K562 (cell line): ENCODE data around the gene DHRS13. TPM values are rescaled to one million over a fixed set of nuclear protein-coding genes. Genes with fewer than 3 reads are reported as not detected.

ENCODE experiments used
- ARID2 ChIP-seq: fragments of 450-650 bp; IDR thresholded peaks from 2 replicates; pipeline ENCODE4 v1.6.1; 2017; ENCODE audit warnings: antibody characterized with exemption, mild to moderate bottlenecking
- CBFB ChIP-seq: sonication (generic); formaldehyde crosslinking; IDR thresholded peaks from 2 replicates; pipeline ENCODE4 v1.4.0; 2020; ENCODE audit warnings: mild to moderate bottlenecking, missing genetic modification reagents
- CSDE1 ChIP-seq, 2 experiments: fragments of 450-650 bp; IDR thresholded peaks; 2 replicates each; pipeline ENCODE4 v1.6.1; 2016; ENCODE audit warnings: mild to moderate bottlenecking in 1 of 2
- E2F5 ChIP-seq: sonication (generic); formaldehyde crosslinking; IDR thresholded peaks from 2 replicates; pipeline ENCODE4 v1.8.0; 2022; ENCODE audit warnings: mild to moderate bottlenecking, missing genetic modification reagents
- FOXK2 ChIP-seq, 2 experiments: fragments of 450-650 bp; IDR thresholded peaks in 1 of 2; conservative IDR thresholded peaks in 1 of 2; 2 replicates each; pipeline ENCODE4 v1.6.1; 2016; ENCODE audit warnings: low read depth in 2 of 2, mild to moderate bottlenecking in 1 of 2
- FUS ChIP-seq: fragments of 200-400 bp; formaldehyde crosslinking; optimal IDR thresholded peaks from 2 replicates; pipeline ENCODE3; 2017; ENCODE audit warnings: low read depth, low read length
- GATAD2A ChIP-seq: fragments of 450-650 bp; IDR thresholded peaks from 2 replicates; pipeline ENCODE4 v1.6.1; 2017
- HDAC6 ChIP-seq: IDR thresholded peaks from 2 replicates; pipeline ENCODE4 v1.6.1; 2012; ENCODE audit warnings: low read depth, mild to moderate bottlenecking, control low read depth, inconsistent platforms, low read length, moderate library complexity
- JUN ChIP-seq, 2 experiments: sonication (generic) in 1 of 2; formaldehyde crosslinking in 1 of 2; IDR thresholded peaks; 2 replicates each; pipeline versions ENCODE4 v1.6.1 to v1.8.0; 2012 to 2022; ENCODE audit warnings: borderline replicate concordance in 2 of 2, mild to moderate bottlenecking in 2 of 2, improper control_type of control experiment in 1 of 2, low read depth in 1 of 2, low read length in 1 of 2, missing genetic modification reagents in 1 of 2
- KLF1 ChIP-seq: fragments of 450-650 bp; IDR thresholded peaks from 2 replicates; pipeline ENCODE4 v1.6.1; 2016; ENCODE audit warnings: missing genetic modification characterization, missing compliant biosample characterization
- MAX ChIP-seq: sonication (generic); formaldehyde crosslinking; IDR thresholded peaks from 2 replicates; pipeline ENCODE4 v1.9.0; 2022; ENCODE audit warnings: mild to moderate bottlenecking, missing genetic modification reagents
- MTA3 ChIP-seq: fragments of 450-650 bp; formaldehyde crosslinking; IDR thresholded peaks from 2 replicates; pipeline ENCODE4 v1.6.1; 2017; ENCODE audit warnings: mild to moderate bottlenecking, borderline replicate concordance
- MXI1 ChIP-seq: IDR thresholded peaks from 2 replicates; pipeline ENCODE4 v1.6.1; 2011; ENCODE audit warnings: low read depth, mild to moderate bottlenecking, improper control_type of control experiment, low read length
- NFXL1 ChIP-seq: fragments of 450-650 bp; formaldehyde crosslinking; IDR thresholded peaks from 2 replicates; pipeline ENCODE4 v1.4.0; 2021; ENCODE audit warnings: mild to moderate bottlenecking
- RBM17 ChIP-seq: fragments of 200-400 bp; formaldehyde crosslinking; IDR thresholded peaks from 2 replicates; pipeline ENCODE4 v1.6.1; 2017; ENCODE audit warnings: low read depth, mild to moderate bottlenecking, low read length, borderline replicate concordance
- THAP7 ChIP-seq: fragments of 250-450 bp; sonication (Bioruptor Pico); IDR thresholded peaks from 2 replicates; pipeline ENCODE4 v1.5.0; 2021
- TRIM28 ChIP-seq: fragments of 450-650 bp; IDR thresholded peaks from 2 replicates; pipeline ENCODE4 v1.6.1; 2017
- XRCC5 ChIP-seq: fragments of 200-400 bp; formaldehyde crosslinking; IDR thresholded peaks from 2 replicates; pipeline ENCODE4 v1.6.1; 2017; ENCODE audit warnings: low read depth, mild to moderate bottlenecking, low read length
- ZBTB17 ChIP-seq: fragments of 450-650 bp; formaldehyde crosslinking; IDR thresholded peaks from 2 replicates; pipeline ENCODE4 v1.4.0; 2020; ENCODE audit warnings: mild to moderate bottlenecking
- ZBTB26 ChIP-seq: fragments of 450-650 bp; formaldehyde crosslinking; IDR thresholded peaks from 2 replicates; pipeline ENCODE4 v1.4.0; 2022; ENCODE audit warnings: missing genetic modification characterization
- ZBTB8A ChIP-seq: fragments of 450-650 bp; IDR thresholded peaks from 2 replicates; pipeline ENCODE4 v1.6.1; 2018; ENCODE audit warnings: mild to moderate bottlenecking, moderate library complexity; ENCODE audit not compliant: partially characterized antibody
- ZNF140 ChIP-seq: fragments of 250-450 bp; sonication (Bioruptor Pico); IDR thresholded peaks from 2 replicates; pipeline ENCODE4 v1.8.0; 2021; ENCODE audit warnings: moderate library complexity, mild to moderate bottlenecking, inconsistent platforms
- ZNF551 ChIP-seq: fragments of 250-450 bp; sonication (Bioruptor Pico); IDR thresholded peaks from 2 replicates; pipeline ENCODE4 v1.5.0; 2021; ENCODE audit warnings: mild to moderate bottlenecking, moderate library complexity
- ZNF639 ChIP-seq, 2 experiments: fragments of 200-800 bp in 1 of 2; sonication (Bioruptor generic) in 1 of 2; sonication (generic) in 1 of 2; formaldehyde crosslinking in 1 of 2; IDR thresholded peaks in 1 of 2; conservative IDR thresholded peaks in 1 of 2; 2 replicates each; pipeline versions ENCODE4 v1.5.0 to v1.6.1; 2016 to 2020; ENCODE audit warnings: missing compliant biosample characterization in 1 of 2, missing genetic modification characterization in 1 of 2, missing genetic modification reagents in 1 of 2
- ZNF668 ChIP-seq: fragments of 250-450 bp; sonication (Bioruptor Pico); IDR thresholded peaks from 2 replicates; pipeline ENCODE4 v1.8.0; 2022; ENCODE audit warnings: mild to moderate bottlenecking, inconsistent platforms
- polyA plus RNA-seq, 8 experiments: library from polyadenylated mRNA; depleted of rRNA in 4 of 8; stranded (reverse) in 5 of 8; unstranded in 3 of 8; fragments of >200 nt; fragmentation: Nextera tagmentation in 2 of 8; fragmentation: Illumina TruSeq in 1 of 8; extraction: Ambion mirVana in 2 of 8; extraction: Trizol in 1 of 8; gene quantifications; 2 replicates each; pipeline versions ENCODE4 v1.2.1 to v1.2.3, GENCODE V29; 2011 to 2014; ENCODE audit warnings: inconsistent platforms in 1 of 8, missing spikeins in 1 of 8
- total RNA-seq, 7 experiments: library from RNA; depleted of rRNA in 6 of 7; stranded (reverse); fragments of >200 nt in 6 of 7; fragmentation: Illumina TruSeq in 2 of 7; extraction: Trizol in 2 of 7; gene quantifications; 2 replicates each; pipeline versions ENCODE4 v1.2.1 to v1.2.3, GENCODE V29; 2011 to 2021; ENCODE audit warnings: low replicate concordance in 1 of 7

DHRS13 gene
- total and polyA plus RNA-seq, 9 of the 15 experiments (the other 6 are each of a cell fraction or from before 2014, with no cell fraction given) = 0.32 to 52.3 (median 34.3) TPM; not detected in 1

- TF ChIP-seq JUN (IDR thresholded peaks at IDR 0.05; ENCODE audit: borderline replicate concordance, low read depth, low read length) (no peak), JUN (CRISPR knock-in tag; IDR thresholded peaks at IDR 0.05; ENCODE audit: borderline replicate concordance) (no peak), ARID2 (no peak), FUS (no peak), ZBTB26 (CRISPR knock-in tag) (peak; percentile 80; the same call in 1 of the 2 replicates), CSDE1 (IDR thresholded peaks at IDR 0.05) (no peak), NFXL1 (CRISPR knock-in tag) (no peak), TRIM28 (no peak), MTA3 (peak; percentile 24; the same call in 1 of the 2 replicates), E2F5 (CRISPR knock-in tag) (no peak), ZNF639 (CRISPR knock-in tag; conservative IDR thresholded peaks at IDR 0.05 in 1 of 2, IDR thresholded peaks at IDR 0.05 in 1 of 2) (no peak), ZBTB8A (no peak), ZBTB17 (CRISPR knock-in tag) (no peak), ZNF668 (CRISPR knock-in tag) (no peak), MXI1 (no peak), FOXK2 (conservative IDR thresholded peaks at IDR 0.05 in 1 of 2, IDR thresholded peaks at IDR 0.05 in 1 of 2; ENCODE audit: low read depth in 2 of 2) (no peak), CBFB (CRISPR knock-in tag) (no peak; the same call in 1 of the 2 replicates), HDAC6 (no peak), RBM17 (no peak), THAP7 (CRISPR knock-in tag) (no peak), KLF1 (peak; percentile 60; the same call in 1 of the 2 replicates), XRCC5 (no peak), MAX (CRISPR knock-in tag) (no peak), ZNF551 (no peak), GATAD2A (0 out of 2 replicates have a peak, but pooled peaks have one; percentile 4), ZNF140 (CRISPR knock-in tag) (no peak)
These were observed 4.9 kb downstream of the DHRS13 start (continued) for GRCh38 chr17:28897769-28898526.
